ENCODE measurements around the gene TMEM45B.

DNA sequence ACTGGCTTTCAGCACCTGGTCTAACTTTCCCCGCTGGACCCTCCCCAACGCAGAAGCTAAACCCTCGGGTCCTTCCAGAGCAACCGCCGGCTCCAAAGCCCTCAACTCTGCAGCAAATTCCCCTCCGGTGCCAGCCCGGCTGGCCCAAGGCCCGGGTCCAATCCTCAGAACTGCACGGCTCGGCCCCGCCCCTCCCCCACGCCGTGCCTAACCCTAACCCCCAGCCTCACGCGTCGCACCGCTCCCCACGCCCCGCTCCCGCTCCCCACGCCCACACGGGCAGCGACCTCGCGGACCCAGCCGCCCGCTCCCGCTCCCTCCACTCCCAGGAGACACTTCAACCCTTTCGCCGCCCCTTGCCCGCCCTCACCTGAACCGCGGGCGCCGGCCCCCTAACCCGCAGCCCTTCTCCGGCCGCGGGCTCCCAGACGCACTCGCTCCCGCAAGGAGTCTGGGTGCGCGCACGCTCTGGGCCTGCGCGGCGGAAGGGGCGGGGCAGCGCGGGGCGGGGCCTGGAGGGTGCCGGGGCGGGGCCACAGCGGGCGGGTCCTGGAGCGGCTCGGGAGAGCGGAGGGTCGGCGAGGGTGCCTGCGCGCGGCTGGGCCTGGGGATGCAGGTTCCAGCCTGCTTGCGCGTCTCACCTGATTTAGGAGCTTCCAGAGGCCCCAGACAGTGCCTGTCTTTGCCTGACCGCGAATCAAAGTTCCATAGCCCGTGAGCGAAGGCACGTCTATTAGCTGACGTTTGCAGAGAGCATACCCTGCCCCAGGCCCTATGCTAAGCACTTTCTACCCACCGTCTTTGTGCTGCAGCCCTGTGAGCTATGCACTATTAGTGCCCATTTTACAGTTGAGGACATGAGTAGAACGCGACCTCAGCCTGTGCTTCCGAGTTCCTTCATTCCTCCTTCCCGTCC, 79.7 kb downstream of the TMEM45B start, which contains the start of gene NFRKB:
- TF ChIP-seq, protein P1, sequence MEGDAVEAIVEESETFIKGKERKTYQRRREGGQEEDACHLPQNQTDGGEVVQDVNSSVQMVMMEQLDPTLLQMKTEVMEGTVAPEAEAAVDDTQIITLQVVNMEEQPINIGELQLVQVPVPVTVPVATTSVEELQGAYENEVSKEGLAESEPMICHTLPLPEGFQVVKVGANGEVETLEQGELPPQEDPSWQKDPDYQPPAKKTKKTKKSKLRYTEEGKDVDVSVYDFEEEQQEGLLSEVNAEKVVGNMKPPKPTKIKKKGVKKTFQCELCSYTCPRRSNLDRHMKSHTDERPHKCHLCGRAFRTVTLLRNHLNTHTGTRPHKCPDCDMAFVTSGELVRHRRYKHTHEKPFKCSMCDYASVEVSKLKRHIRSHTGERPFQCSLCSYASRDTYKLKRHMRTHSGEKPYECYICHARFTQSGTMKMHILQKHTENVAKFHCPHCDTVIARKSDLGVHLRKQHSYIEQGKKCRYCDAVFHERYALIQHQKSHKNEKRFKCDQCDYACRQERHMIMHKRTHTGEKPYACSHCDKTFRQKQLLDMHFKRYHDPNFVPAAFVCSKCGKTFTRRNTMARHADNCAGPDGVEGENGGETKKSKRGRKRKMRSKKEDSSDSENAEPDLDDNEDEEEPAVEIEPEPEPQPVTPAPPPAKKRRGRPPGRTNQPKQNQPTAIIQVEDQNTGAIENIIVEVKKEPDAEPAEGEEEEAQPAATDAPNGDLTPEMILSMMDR (IDR thresholded peaks at IDR 0.05): peak in 1 of 5 experiments; percentile 27
- TF ChIP-seq POLR2A (IDR thresholded peaks at IDR 0.05): peak; percentile 51 to 61
